Neural crest cell (in vitro differentiated cells): ENCODE measurements around the gene ADK. TPM values are rescaled to one million over a fixed set of nuclear protein-coding genes. Genes with fewer than 3 reads are reported as not detected.

Experiments used
- DNase-seq: peaks from one replicate; pipeline ENCODE4 v3.0.0; 2021; ENCODE audit warnings: low read depth, mixed read lengths, low spot score
- H3K27ac Mint-ChIP-seq: one replicate; pipeline ENCODE4 v1.8.0; 2021; ENCODE audit warnings: mild to moderate bottlenecking, mixed read lengths; ENCODE audit not compliant: unreplicated experiment
- H3K27me3 Mint-ChIP-seq: 2 replicates; pipeline ENCODE4 v1.8.0; 2021; ENCODE audit warnings: low read depth, mild to moderate bottlenecking, mixed read lengths
- H3K36me3 Mint-ChIP-seq: 2 replicates; pipeline ENCODE4 v1.8.0; 2021; ENCODE audit warnings: low read depth, mild to moderate bottlenecking, mixed read lengths
- H3K4me1 Mint-ChIP-seq: 2 replicates; pipeline ENCODE4 v1.8.0; 2021; ENCODE audit warnings: mixed read lengths
- H3K4me3 Mint-ChIP-seq: one replicate; pipeline ENCODE4 v1.8.0; 2021; ENCODE audit warnings: mild to moderate bottlenecking, mixed read lengths
- H3K9me3 Mint-ChIP-seq: 2 replicates; pipeline ENCODE4 v1.8.0; 2021; ENCODE audit warnings: mixed read lengths
- total RNA-seq: library from RNA; stranded (reverse); gene quantifications from 2 replicates; pipeline ENCODE4 v1.2.1, GENCODE V29; 2021
- TF ChIP-seq, protein P1 (sequence below): fragments of 200-600 bp; sonication (generic); conservative IDR thresholded peaks from 2 replicates; pipeline ENCODE4 v1.5.0; 2021; ENCODE audit warnings: antibody characterized with exemption, mild to moderate bottlenecking

ADK gene
- total RNA-seq, 1 donor from 2014 or later = 35.6 TPM

- no peaks in the 10 kb centered on the region for H3K9me3 Mint-ChIP-seq
- TF ChIP-seq, protein P1, sequence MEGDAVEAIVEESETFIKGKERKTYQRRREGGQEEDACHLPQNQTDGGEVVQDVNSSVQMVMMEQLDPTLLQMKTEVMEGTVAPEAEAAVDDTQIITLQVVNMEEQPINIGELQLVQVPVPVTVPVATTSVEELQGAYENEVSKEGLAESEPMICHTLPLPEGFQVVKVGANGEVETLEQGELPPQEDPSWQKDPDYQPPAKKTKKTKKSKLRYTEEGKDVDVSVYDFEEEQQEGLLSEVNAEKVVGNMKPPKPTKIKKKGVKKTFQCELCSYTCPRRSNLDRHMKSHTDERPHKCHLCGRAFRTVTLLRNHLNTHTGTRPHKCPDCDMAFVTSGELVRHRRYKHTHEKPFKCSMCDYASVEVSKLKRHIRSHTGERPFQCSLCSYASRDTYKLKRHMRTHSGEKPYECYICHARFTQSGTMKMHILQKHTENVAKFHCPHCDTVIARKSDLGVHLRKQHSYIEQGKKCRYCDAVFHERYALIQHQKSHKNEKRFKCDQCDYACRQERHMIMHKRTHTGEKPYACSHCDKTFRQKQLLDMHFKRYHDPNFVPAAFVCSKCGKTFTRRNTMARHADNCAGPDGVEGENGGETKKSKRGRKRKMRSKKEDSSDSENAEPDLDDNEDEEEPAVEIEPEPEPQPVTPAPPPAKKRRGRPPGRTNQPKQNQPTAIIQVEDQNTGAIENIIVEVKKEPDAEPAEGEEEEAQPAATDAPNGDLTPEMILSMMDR = no peak
- H3K36me3 Mint-ChIP-seq = no peaks in the 10 kb centered on the region
- no peak for DNase-seq
- no peak overlapping the region for H3K4me3 Mint-ChIP-seq
- H3K27ac Mint-ChIP-seq = no peak overlapping the region
- H3K4me1 Mint-ChIP-seq = peaks cover 7% of the 10 kb centered on the region
- no peaks in the 10 kb centered on the region for H3K27me3 Mint-ChIP-seq
Measured at GRCh38 chr10:74380795-74381194, 229.8 kb downstream of the ADK start.

DNA sequence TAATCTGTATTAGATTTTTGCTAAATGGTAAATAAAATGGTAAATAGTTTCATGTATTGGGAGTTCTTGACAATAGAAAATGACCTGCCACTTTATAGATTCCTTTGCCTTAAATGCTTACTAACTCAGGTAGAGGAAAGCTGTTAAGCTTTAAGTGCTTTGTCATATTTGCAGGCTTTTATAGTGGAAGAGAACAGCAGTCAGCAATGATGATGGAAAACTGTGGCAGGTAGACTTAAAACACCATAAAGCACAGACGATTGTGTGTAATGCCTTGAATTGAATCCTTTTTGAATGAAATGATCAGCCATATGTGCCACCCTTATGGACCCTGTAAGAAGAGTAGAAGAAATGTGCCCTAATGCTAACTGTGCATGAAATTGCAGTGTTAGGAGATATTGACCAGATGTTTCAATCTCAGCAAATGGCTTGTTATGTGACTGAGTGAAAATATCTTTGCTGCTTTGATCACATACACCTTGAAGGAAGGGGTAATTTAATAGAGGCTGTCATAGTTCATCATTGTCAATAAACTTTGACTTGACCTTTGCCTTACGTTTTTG is 230.4 kb downstream of the ADK start:
- no peaks in the 10 kb centered on the region for H3K36me3 Mint-ChIP-seq
- no peaks in the 10 kb centered on the region for H3K9me3 Mint-ChIP-seq
- no peak overlapping the region for H3K27ac Mint-ChIP-seq
- peaks cover 7% of the 10 kb centered on the region for H3K4me1 Mint-ChIP-seq
- no peak for DNase-seq
- no peak overlapping the region for H3K4me3 Mint-ChIP-seq
- H3K27me3 Mint-ChIP-seq = no peaks in the 10 kb centered on the region
- TF ChIP-seq, protein P1 = no peak

GRCh38 chr10:74382663-74383062 is 231.6 kb downstream of the ADK start:
- Mint-ChIP-seq H3K27me3 (no peaks in the 10 kb centered on the region), H3K27ac (no peak overlapping the region), H3K4me3 (no peak overlapping the region), H3K36me3 (no peaks in the 10 kb centered on the region), H3K4me1 (peaks cover 7% of the 10 kb centered on the region), H3K9me3 (no peaks in the 10 kb centered on the region)
- DNase-seq = no peak
- TF ChIP-seq, protein P1 = no peak

DNA sequence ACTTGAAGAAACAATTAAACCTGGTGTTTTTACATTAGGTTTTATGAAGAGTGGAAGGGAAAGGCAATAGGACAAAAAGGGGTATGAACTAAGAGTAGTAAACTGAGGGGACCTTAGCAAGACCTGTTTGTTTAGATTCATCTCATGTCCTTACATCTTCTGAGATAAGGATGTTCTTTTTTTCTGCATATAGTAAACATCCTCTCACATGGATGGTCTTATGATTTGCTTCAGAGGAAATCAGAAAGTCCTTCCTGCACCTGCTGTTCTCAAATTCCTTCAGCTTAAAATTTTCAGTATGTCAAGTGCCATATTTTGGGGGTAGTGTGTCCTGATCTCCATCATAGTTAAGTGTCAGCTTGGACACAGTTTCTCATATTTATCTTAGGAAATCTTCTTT is 232.6 kb downstream of the ADK start:
- Mint-ChIP-seq H3K27me3 (no peaks in the 10 kb centered on the region), H3K4me3 (no peak overlapping the region), H3K4me1 (peaks cover 7% of the 10 kb centered on the region), H3K27ac (no peak overlapping the region), H3K36me3 (no peaks in the 10 kb centered on the region), H3K9me3 (no peaks in the 10 kb centered on the region)
- TF ChIP-seq, protein P1 = no peak
- no peak for DNase-seq

DNA sequence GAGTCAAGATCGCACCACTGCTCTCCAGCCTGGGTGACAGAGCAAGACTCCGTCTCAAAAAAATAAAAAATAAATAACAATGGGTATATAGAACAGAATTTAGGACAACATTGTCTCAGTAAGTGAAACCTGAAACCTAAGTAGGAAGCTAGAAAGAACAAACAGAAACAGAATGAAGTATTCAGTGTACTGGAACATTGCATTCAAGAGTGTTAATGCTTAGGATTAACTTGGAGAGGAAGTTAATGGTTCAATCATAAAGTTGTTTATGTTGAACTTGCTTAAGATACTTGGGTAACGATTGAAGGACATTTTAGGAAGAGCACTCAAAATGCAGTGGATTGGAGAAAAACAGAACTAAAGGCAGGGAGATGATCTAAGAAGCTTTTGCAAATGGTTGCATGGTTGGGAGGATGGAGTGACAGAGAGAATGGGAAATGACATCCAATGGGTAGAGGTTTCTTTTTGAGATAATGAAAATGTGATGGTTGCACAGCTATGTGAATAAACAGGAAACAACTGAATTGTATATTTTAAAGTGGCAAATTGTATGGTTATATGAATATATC is 233.7 kb downstream of the ADK start:
- Mint-ChIP-seq H3K36me3 (no peaks in the 10 kb centered on the region), H3K27ac (no peak overlapping the region), H3K27me3 (no peaks in the 10 kb centered on the region), H3K9me3 (no peaks in the 10 kb centered on the region), H3K4me1 (peaks cover 7% of the 10 kb centered on the region), H3K4me3 (no peak overlapping the region)
- TF ChIP-seq, protein P1 = no peak
- DNase-seq = no peak
